D721Med (cell line): ENCODE results near the gene ZNF518B.

Experiments used
- DNase-seq: peaks from one replicate; pipeline ENCODE4 v3.0.0; 2011; ENCODE audit warnings: low spot score; ENCODE audit not compliant: insufficient read length
- FAIRE-seq: peaks from 2 replicates; lab custom pipeline; 2011; peaks lifted over from hg19 to GRCh38; lab: Jason Lieb, UNC
- TF ChIP-seq, protein P1 (sequence below): IDR thresholded peaks from 2 replicates; pipeline ENCODE4 v1.5.1; 2012; ENCODE audit warnings: mild to moderate bottlenecking, control low read depth; ENCODE audit not compliant: insufficient read depth; ENCODE audit errors: missing control alignments

Gene ZNF518B

DNA sequence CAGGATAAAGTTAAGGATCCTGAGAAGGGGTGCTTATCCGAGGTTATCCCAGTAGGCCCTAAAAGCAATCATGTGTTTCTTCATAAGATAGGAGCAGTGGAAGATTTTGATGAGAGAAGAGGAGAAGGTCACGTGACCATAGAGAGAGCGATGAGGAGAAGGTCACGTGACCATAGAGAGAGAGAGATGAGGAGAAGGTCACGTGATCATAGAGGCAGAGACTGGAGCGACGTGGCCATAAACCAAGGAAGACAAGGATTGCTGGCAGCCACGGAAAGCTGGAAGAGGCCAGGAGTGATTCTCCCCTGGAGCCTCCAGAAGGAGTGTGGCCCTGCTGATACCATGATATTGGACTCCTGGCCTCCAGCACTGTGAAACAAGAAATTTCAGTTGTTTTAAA lies 38.4 kb upstream of the ZNF518B start:
- FAIRE-seq = no peak
- TF ChIP-seq, protein P1, sequence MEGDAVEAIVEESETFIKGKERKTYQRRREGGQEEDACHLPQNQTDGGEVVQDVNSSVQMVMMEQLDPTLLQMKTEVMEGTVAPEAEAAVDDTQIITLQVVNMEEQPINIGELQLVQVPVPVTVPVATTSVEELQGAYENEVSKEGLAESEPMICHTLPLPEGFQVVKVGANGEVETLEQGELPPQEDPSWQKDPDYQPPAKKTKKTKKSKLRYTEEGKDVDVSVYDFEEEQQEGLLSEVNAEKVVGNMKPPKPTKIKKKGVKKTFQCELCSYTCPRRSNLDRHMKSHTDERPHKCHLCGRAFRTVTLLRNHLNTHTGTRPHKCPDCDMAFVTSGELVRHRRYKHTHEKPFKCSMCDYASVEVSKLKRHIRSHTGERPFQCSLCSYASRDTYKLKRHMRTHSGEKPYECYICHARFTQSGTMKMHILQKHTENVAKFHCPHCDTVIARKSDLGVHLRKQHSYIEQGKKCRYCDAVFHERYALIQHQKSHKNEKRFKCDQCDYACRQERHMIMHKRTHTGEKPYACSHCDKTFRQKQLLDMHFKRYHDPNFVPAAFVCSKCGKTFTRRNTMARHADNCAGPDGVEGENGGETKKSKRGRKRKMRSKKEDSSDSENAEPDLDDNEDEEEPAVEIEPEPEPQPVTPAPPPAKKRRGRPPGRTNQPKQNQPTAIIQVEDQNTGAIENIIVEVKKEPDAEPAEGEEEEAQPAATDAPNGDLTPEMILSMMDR = no peak
- no peak for DNase-seq

DNA sequence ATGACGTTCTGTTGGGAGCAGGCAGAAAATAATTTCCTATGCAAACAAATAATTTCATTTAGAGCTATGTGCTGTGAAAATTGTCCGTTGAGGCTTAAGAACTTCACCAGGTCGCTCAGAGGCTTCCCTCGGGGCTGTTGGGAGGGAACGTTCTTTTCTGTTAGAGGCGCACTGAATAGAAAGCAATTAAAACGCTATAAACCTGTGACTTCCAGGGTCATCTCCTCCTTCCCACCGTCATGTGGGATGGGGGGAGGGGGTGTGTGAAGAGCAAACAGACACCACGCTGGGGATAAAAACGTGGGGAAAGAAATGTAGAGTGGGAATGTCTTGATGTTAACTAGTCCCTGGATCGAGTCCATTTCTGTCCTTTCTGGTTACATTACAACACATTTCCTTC lies 35.2 kb upstream of the ZNF518B start:
- FAIRE-seq (no peak), DNase-seq (no peak)
- TF ChIP-seq, protein P1 = no peak

DNA sequence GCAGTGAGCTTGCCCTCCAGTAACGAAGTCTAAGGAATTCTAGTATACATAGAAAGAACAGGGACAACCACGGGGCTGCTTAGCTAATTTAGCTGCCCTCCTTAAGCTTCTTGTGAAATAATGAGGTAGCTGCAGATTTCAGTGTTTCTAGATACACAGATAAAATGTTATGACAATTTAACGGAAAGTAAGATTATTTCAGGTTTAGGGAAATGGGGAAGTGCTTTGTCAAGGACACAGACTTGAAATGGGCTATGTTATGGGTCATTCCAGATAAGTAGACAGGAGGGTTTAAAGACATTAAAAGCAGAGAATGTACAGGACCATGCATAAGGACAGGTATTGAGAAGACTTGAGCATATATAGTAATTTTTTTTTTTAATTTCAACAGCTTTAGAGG lies 34.2 kb upstream of the ZNF518B start:
- DNase-seq (no peak), FAIRE-seq (no peak)
- TF ChIP-seq, protein P1 = no peak

DNA sequence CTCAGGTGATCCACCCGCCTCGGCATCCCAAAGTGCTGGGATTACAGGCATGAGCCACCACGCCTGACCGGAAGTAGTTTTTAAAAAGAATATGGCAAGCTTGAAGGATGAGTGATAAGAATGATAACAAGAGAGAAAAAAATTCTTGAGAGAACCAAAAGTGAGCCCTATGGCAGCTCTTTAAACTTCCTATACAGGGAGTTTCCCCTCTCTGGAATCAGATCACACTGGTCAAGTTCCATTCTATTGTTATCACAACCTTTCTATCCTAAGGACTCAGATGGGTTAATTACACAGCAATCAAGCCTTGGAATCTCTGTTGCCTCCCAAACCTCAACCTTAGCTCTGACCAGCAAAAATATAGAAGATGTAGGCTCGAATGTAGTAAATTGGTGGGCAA lies 33.8 kb upstream of the ZNF518B start:
- FAIRE-seq = no peak
- TF ChIP-seq, protein P1 = no peak
- DNase-seq = no peak

DNA sequence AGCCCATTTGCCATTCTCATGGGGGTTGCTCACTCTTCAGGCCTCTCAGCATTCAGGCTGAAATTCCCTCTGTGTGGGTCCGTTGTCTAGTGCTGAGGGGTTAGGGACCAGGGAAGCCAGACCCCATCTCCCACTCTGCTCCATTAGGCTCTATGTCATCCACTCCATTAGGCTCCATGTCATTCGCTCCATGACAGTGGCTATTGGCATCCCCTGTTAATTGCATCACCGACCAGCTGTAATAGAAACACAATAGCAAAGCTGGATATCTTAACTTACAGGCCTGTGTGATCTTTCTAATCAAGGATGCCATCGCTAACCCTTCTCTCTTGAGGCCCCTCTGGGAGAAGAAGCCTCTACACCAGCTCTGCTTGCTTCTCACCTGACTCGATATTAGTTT lies 25.7 kb upstream of the ZNF518B start:
- TF ChIP-seq, protein P1 = no peak
- DNase-seq (no peak), FAIRE-seq (no peak)

DNA sequence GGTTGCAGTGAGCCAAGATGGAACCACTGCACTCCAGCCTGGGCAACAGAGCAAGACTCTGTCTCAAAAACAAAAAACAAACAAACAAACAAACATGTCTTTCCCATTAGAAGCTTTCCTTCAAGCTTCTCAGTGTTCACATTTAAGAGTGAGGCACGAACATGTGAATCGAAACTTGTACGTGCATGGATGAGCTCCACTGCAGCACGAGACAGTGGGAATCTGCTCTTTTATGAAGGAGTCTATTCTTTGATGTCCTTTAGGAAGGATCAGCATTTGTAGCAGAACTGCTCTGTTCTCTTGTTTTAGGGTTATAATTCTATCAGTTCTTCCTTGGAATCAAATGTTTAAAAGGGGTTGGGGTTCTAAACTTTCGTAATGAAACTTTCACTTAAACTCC lies 23.4 kb upstream of the ZNF518B start:
- FAIRE-seq (no peak), DNase-seq (no peak)
- TF ChIP-seq, protein P1 = no peak

DNA sequence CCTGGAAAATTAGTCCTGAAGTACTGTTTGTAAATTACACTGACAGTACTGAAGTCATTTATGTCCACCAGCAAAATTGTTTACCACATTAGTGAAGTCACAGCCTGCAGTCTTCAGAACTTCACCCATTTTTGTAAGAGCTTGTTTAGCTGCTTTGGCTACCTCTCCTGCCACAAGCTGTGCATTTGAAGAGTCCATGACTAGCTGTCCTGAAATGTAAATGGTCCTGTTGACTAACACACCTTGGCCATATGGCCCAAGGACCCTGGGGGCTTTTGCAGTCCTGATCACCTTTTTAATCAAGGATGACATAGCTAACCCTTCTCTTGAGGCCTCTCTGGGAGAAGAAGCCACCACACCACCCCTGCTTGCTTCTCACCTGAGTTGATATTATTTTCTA lies 21.4 kb upstream of the ZNF518B start:
- DNase-seq (no peak), FAIRE-seq (no peak)
- TF ChIP-seq, protein P1 = no peak
